ENCODE measurements around the gene MAP6.
A peak's percentile ranks its signal among the peaks of the same experiment; 100 is the strongest.

MAP6 gene

DNA sequence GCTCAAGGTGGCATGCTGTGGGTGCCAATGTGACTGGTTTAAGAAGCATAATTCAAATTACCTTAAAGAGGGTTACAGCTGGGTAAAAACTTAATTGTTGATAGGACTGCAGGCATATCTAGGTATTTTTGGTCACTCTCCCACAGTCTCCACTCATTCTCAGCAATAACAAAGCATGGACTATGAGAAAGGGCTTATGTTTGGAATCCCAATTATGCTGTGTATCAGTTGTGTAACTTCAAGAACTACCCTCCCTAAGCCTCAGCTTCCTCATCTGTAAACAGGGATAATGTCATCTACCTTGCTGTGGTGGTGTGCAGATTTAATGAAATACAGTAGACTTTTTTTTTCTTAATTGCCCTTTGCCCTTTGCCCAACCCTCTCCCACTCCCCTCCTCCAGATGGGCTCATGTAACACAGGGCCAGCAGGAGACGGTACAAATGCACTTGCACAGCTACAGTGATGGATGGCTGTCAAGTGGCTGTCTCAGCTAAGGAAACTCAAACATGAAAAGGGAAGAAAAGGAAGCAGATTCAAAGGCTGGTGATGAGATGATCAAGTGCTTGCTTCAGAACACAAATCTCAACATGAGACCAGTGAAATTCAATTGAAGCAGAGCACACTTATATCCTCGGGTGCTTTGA, 37.6 kb downstream of the MAP6 start:
- TF ChIP-seq, protein P1, sequence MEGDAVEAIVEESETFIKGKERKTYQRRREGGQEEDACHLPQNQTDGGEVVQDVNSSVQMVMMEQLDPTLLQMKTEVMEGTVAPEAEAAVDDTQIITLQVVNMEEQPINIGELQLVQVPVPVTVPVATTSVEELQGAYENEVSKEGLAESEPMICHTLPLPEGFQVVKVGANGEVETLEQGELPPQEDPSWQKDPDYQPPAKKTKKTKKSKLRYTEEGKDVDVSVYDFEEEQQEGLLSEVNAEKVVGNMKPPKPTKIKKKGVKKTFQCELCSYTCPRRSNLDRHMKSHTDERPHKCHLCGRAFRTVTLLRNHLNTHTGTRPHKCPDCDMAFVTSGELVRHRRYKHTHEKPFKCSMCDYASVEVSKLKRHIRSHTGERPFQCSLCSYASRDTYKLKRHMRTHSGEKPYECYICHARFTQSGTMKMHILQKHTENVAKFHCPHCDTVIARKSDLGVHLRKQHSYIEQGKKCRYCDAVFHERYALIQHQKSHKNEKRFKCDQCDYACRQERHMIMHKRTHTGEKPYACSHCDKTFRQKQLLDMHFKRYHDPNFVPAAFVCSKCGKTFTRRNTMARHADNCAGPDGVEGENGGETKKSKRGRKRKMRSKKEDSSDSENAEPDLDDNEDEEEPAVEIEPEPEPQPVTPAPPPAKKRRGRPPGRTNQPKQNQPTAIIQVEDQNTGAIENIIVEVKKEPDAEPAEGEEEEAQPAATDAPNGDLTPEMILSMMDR (IDR thresholded peaks at IDR 0.05; ENCODE audit: low read depth, low read length), result no peak
- no peak for DNase-seq (ENCODE audit: extremely low read depth, low read depth)

DNA sequence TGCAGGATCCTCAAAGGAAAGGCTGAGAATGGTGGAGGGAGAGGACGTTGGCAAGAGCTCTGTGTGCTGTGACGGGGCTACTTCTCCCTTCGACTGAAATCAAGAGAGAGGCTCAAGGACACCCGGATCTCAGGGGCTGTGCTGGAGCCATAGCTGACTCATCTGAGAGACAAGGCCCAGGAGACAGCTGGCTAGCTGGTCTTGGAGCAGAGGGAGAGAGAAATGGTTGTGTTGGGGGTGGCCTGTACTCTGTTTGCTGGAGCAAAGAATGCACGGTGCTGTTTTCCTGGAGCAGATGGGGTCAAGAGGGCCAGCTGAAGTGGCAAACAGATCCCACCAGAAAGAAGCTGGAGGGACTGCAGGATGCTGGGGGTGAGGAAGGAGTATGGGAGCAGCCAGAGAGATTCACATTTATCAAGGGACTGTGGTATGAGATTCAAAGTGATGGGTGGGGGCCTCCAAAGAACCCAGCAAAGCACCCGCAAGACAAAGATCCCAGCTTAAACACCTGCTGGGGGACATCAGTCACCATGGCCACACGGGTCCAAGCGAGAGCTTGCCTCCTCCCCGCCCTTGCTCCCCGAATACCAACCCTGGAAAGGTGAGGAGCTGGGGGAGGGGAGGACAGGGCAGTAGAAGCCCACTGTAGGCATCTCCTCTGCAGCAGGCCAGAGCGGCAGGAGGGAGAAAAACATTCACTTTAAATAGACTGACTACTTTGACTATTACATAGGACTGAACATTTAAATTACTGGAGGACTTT, 40.8 kb downstream of the MAP6 start:
- DNase-seq (ENCODE audit: extremely low read depth, low read depth), result no peak
- TF ChIP-seq, protein P1 (IDR thresholded peaks at IDR 0.05; ENCODE audit: low read depth, low read length), result no peak

DNA sequence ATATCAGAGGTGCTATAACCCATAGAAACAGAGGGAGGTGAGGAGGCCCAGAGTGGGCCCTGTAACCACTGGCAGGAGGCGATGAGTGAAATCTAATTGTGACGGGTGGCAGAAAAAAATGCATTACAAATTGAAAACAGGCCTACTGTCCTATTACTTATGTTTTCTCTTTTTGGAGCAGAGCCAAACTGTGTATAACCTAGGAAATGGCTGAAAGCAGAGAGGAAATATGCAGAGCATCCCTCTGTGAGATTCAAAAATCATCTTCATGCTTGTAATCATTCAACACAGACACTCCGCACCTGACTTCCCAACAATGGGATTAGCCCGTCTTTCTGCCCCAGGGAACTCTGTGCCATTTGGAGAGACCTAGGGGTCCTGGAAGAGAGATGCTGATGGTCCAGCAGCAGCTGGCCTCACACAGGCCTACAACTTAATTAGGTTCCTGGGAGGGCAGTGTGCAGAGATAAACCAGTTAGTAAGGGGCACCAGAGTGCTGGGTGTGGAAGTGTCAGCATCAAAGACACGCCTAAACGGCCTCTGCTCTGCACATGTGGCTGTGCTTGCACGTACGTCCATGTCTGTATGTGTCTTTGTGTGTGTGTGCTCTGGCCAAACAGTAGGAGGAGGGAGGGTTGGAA, 41.8 kb downstream of the MAP6 start:
- TF ChIP-seq, protein P1 (IDR thresholded peaks at IDR 0.05; ENCODE audit: low read depth, low read length), result no peak
- DNase-seq (ENCODE audit: extremely low read depth, low read depth), result no peak

DNA sequence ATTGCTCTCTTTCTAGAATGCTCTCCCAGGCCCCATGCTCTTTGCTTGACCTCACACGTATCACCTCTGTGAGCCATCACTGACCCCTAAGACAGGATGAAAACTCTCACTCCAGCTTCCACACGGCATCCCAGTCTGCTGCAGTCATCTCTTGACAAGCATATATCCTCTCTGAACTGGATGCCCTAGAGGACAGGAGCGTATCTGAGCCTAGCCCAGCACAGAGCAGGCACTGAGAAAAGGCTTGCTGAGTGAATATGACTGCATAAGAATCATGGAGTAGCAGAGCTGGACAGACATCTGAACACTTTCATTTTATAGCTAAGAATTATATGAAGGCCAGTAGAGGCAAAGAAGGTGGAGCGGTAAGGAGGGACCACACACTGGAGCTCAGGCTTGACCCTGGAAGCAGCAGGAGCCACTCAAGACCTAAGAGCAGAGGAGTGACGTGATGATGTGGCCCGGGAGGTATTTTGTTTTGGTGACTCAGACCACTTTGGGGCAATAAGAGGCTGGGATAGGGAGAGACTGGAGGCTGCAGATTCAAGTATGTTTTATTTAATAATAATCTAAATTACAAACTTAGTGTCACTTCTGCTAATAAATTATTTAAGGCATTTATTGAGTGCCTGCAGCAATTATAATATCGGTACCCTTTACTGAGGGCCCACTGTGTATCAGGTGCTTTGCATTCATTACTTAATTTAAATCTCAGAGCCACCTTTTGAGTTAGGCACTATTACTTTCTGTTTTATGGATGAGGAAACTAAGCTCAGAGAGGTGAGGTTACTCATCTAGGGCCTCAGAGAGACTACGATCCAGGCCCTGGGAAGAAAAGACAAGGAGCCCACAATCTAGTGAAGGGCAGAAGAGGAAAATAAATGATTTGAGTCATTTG, 42.6 kb downstream of the MAP6 start:
- TF ChIP-seq, protein P1 (IDR thresholded peaks at IDR 0.05; ENCODE audit: low read depth, low read length), result no peak
- peak; percentile 24 for DNase-seq (ENCODE audit: extremely low read depth, low read depth)

DNA sequence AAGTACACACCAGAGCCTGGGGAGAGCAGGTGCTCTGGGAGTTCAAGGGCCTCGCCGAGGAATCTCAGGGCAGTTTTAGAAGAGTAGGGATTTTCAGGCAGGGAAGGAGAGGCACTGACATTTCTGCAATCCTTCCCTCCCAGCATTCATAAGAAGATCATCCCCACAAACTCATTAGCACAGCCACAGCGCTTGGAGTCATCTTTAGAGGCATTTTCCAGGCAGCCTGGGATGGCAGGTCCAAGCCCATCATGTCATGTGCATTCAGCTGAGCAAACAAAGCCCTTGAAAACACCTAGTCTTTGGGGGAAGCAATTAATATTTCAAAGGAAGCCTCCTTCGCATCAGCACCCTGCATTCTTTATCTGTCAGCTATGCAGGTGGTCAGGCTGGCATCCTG, 43.8 kb downstream of the MAP6 start:
- TF ChIP-seq, protein P1 (IDR thresholded peaks at IDR 0.05; ENCODE audit: low read depth, low read length), result no peak
- DNase-seq (ENCODE audit: extremely low read depth, low read depth), result no peak

DNA sequence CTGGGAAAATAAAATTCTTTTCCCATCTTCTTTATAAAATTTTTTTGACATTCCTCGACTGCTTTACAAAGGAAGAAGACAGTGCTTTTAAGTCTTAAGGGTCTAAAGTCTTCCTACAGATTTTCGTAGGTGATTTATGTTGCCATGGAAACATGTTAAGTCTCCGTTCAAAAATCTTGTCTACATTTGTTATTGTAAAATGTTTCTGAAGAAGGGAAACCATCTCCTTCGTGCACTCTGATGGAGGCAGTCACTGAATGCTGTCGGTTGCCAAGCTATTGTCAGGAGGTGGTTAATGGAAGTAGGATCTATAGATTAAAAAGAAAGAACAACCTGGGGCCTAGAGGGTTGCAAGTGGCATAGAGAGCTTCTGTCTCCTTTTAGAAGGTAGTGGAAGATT, 52.6 kb downstream of the MAP6 start:
- TF ChIP-seq, protein P1 (IDR thresholded peaks at IDR 0.05; ENCODE audit: low read depth, low read length), result no peak
- DNase-seq (ENCODE audit: extremely low read depth, low read depth), result no peak

Measured in AG09319 (cell line).